Retina (tissue), 1 donor: ENCODE measurements around the gene CASP7.
"Not testable (repeated sequence)": the region's sequence is repeated elsewhere in the genome, so short reads cannot be mapped to it uniquely, and the experiment has no call there.

Experiments used
- DNase-seq: peaks from one replicate; pipeline ENCODE4 v3.0.0-alpha.2; 2016

Gene CASP7

DNA sequence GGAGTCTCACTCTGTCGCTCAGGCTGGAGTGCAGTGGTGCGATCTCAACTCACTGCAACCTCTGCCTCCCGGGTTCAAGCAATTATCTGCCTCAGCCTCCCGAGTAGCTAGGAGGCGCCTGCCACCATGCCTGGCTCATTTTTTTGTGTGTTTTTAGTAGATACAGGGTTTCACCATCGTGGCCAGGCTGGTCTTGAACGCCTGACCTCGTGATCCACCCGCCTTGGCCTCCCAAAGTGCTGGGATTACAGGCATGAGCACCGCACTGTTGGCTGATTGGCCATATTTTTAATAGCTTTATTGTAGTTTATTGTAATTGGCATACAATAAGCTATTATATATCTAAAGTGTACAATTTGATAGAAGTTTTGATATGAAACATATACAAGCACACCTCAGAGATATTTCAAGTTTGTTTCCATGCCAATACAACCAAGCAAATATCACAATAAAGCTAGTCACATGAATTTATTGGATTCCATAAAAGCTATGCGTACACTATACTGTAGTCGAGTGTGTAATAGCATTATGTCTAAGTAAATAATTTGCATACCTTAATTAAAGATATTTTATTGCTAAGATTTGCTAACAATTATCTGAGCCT lies 77.3 kb downstream of the CASP7 start:
- DNase-seq, result no peak

DNA sequence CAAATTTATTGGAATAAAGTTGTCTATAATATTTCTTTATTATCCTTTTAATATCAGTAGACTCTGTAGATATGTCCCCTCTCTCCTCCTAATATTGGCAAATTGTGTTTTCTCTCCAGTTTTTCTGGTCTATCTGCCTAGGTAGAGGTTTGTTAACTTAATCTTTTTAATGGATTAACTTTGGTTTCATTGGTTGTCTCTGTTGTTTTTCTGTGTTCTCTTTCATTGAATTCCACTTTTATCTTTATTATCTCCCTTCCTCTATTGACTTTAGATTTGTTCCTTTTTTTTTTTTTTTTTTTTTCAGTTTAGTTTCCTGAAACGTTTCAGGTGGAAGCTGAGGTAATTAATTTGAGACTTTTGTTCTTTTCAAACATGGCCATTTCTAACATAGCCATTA lies 82.4 kb downstream of the CASP7 start:
- no peak for DNase-seq

DNA sequence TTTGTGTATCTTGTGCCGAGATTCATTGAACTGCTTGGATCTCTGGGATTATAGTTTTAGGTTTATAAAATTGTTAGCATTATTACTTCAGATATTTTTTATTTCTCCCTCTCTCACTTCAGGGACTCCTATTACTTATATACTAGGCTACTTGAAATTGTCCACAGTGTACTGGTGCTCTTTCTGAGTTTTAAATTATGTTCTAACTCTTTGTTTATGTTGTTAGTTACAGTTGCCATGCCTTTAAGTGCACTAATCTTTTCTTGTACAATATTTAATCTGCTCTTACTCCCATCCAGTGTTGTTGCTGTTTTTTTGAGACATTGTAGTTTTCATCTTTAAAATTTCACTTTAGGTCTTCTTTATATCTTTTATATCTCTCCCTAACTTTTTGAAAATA lies 84.9 kb downstream of the CASP7 start:
- no peak for DNase-seq

- DNase-seq, result no peak
Observed at GRCh38 chr10:113765910-113766309, 86.2 kb downstream of the CASP7 start.

DNA sequence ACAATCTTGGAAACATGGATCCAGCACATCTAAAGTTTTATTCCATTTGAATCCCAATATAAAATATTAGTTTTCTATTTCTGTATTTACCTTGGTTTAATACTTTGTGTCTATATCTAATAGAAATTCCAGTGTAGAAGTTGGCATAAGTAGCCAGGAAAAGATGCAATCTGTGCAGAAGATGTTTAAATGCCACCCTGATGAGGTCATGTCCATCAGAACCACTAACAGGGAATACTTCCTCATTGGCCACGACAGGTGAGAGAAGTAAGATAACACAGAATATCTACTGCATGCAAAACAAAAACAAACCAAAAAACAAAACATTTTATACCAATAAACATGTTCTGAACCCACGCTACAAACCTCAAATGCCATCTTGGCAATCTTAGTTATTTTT lies 87.5 kb downstream of the CASP7 start:
- DNase-seq, result no peak

GRCh38 chr10:113770346-113770745 lies 90.6 kb downstream of the CASP7 start:
- DNase-seq, result no peak

- DNase-seq, result not testable (repeated sequence)
Observed at GRCh38 chr10:113771131-113771530, 91.4 kb downstream of the CASP7 start.

DNA sequence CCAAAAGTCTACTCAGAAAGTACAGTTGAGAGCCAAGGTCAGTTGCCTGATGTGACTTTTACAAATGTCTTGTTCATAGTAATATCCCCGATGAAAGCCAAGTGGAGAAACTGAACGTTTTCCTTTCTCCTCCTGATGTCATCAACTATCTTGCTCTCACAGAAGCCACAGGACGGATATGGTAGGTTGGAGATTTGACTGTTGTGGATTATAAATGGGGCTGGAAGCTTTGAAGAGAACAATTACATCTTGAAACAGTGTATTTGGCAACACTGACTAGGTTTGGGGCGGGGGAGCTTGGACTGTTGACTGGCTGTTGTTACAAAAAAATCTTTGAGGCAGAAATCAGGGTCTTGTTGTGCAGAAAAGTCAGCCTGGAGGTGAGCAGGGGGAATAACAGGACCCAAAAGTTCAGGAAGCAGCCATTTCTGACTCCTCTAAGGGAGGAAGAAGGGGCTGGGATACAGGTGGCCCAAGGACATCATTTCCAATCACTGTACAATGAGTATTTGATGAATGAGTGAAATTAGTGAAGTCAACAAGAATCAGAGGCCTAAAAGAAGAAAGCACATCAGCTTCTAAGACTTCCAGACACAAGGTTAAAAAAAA lies 96.1 kb downstream of the CASP7 start:
- DNase-seq, result no peak

DNA sequence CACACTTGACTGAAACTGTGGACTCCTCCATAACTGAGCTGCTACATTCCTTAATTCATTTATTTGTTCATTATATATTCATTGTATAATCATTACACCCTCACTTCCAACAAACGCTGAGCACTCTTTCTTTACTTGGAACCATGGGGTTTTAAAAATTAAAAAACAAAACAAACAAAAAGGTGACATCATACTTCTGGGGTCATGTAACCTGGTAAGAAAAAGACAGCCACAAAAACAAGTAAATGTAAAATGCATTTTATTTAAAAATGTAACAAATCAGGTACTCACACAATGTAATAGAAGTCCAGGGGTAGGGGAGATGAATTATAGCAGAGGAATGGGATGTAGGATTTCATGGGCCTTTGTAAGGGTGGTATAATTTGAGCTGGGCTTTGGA lies 96.8 kb downstream of the CASP7 start:
- no peak for DNase-seq
